ENCODE measurements around the gene RHOU. TPM values are rescaled to one million over a fixed set of nuclear protein-coding genes. Genes with fewer than 3 reads are reported as not detected.

The RHOU gene
- total and polyA plus RNA-seq, 2 of the 13 experiments (the other 11 are each of a cell fraction or from before 2014, with no cell fraction given), result 11.9 to 18.5 TPM

GRCh38 chr1:228706305-228706704 lies 29.0 kb upstream of the RHOU start:
- Histone ChIP-seq H3K79me2 (ENCODE audit: insufficient read depth, low read length) (no peaks in the 10 kb centered on the region), H3K4me2 (ENCODE audit: low read depth, low read length) (no peak overlapping the region), H2AFZ (ENCODE audit: low read length) (no peak overlapping the region), H3K36me3 (replicated peaks in 1 of 2; ENCODE audit: control insufficient read depth in 1 of 2, insufficient read depth in 2 of 2, low read length in 2 of 2) (no peaks in the 10 kb centered on the region), H3K9me3 (ENCODE audit: low read length) (no peaks in the 10 kb centered on the region), H3K4me3 (replicated peaks in 1 of 3; ENCODE audit: insufficient read depth in 1 of 3, low read depth in 2 of 3, low read length in 3 of 3) (no peak overlapping the region), H3K9ac (ENCODE audit: insufficient read depth, low read depth, low read length) (no peak overlapping the region), H4K20me1 (ENCODE audit: insufficient read depth, low read length) (no peaks in the 10 kb centered on the region), H3K27ac (ENCODE audit: extremely low read length, insufficient read depth, low read length) (no peak overlapping the region), H3K4me1 (ENCODE audit: insufficient read depth, low read length) (no peaks in the 10 kb centered on the region), H3K27me3 (ENCODE audit: control insufficient read depth in 1 of 2, insufficient read depth in 2 of 2, low read length in 2 of 2) (no peaks in the 10 kb centered on the region)
- ChIA-PET POLR2A (no interaction called here), CTCF (ENCODE audit: low intra/inter-chr PET ratio, low total read pairs) (no interaction called here)
- FAIRE-seq (no peak), ATAC-seq (no peak), DNase-seq (ENCODE audit: low spot score) (no peak)
- intact Hi-C loops (cut with micrococcal nuclease; ENCODE audit: unreplicated experiment) (no loop called here), in situ Hi-C loops (cut with HindIII; ENCODE audit: extremely low pct_ligation_motif_present, low pct_unique_long_range_greater_than_20kb) (no loop called here)
- WGBS (ENCODE audit: low lambda C conversion rate), result 75% methylated on average over 4 of the region's 4 CpGs
- BruUV-seq (replicated peaks), result no TSS peak
- TF ChIP-seq ZNF430 (CRISPR knock-in tag; IDR thresholded peaks at IDR 0.05) (no peak), KLF11 (CRISPR knock-in tag; IDR thresholded peaks at IDR 0.05) (no peak), XRCC5 (optimal IDR thresholded peaks at IDR 0.05; ENCODE audit: low read length) (no peak), PAX8 (CRISPR knock-in tag; IDR thresholded peaks at IDR 0.05; ENCODE audit: borderline replicate concordance) (no peak), ZNF318 (CRISPR knock-in tag; IDR thresholded peaks at IDR 0.05) (no peak), ZNF142 (CRISPR knock-in tag; IDR thresholded peaks at IDR 0.05) (no peak), ATF7-NPFF (CRISPR knock-in tag; IDR thresholded peaks at IDR 0.05; ENCODE audit: low read depth) (no peak), ZSCAN20 (CRISPR knock-in tag; IDR thresholded peaks at IDR 0.05; ENCODE audit: borderline replicate concordance) (no peak), TRIM24 (CRISPR knock-in tag; IDR thresholded peaks at IDR 0.05) (no peak), SIX4 (CRISPR knock-in tag; IDR thresholded peaks at IDR 0.05) (no peak)

Measured in HepG2 (cell line).